OCI-LY3 (cell line): ENCODE measurements around the gene SH2D4B.

ENCODE experiments used
- H2AFZ ChIP-seq: fragments of 200-600, 300-600 bp; shearing (Covaris generic); 2 replicates; pipeline ENCODE4 v1.6.0; 2014; ENCODE audit warnings: antibody characterized with exemption, low read depth, low read length
- H3K27ac ChIP-seq: fragments of 200-600, 300-600 bp; sonication (generic); 2 replicates; pipeline ENCODE4 v1.5.1; 2014; ENCODE audit warnings: mild to moderate bottlenecking, low read length, moderate library complexity, mixed read lengths
- H3K27me3 ChIP-seq: fragments of 200-600, 300-600 bp; sonication (generic); 2 replicates; pipeline ENCODE4 v1.6.1; 2014; ENCODE audit warnings: low read depth, low read length, mixed read lengths
- H3K36me3 ChIP-seq: fragments of 200-600, 300-600 bp; sonication (generic); replicated peaks from 2 replicates; pipeline ENCODE3; 2014; ENCODE audit warnings: low read depth, low read length, mixed read lengths
- H3K4me1 ChIP-seq: fragments of 300-600, 200-600 bp; sonication (generic); 2 replicates; pipeline ENCODE4 v1.6.1; 2014; ENCODE audit warnings: low read length, mixed read lengths
- H3K4me2 ChIP-seq: fragments of 200-600, 300-600 bp; sonication (generic); 2 replicates; pipeline ENCODE4 v1.6.1; 2014; ENCODE audit warnings: low read length, mixed read lengths
- H3K4me3 ChIP-seq: fragments of 300-600, 200-600 bp; sonication (generic); 2 replicates; pipeline ENCODE4 v1.5.1; 2014; ENCODE audit warnings: antibody characterized with exemption, mild to moderate bottlenecking, low read length, moderate library complexity
- H3K79me2 ChIP-seq: fragments of 300-600, 200-600 bp; shearing (Covaris generic); 2 replicates; pipeline ENCODE4 v1.6.1; 2014; ENCODE audit warnings: mild to moderate bottlenecking, low read length, mixed read lengths
- H3K9ac ChIP-seq: fragments of 300-600, 200-600 bp; shearing (Covaris generic); 2 replicates; pipeline ENCODE4 v1.6.0; 2014; ENCODE audit warnings: mild to moderate bottlenecking, low read length, moderate library complexity
- H3K9me3 ChIP-seq: fragments of 200-600, 300-600 bp; shearing (Covaris generic); 2 replicates; pipeline ENCODE4 v1.6.1; 2014; ENCODE audit warnings: low read length, mixed read lengths; ENCODE audit not compliant: insufficient read depth
- H4K20me1 ChIP-seq: fragments of 200-600, 300-600 bp; sonication (generic); 2 replicates; pipeline ENCODE4 v1.6.1; 2016; ENCODE audit warnings: low read length, mixed read lengths; ENCODE audit not compliant: insufficient read depth
- CTCF ChIP-seq: fragments of 200-600, 300-600 bp; sonication (generic); IDR thresholded peaks from 2 replicates; pipeline ENCODE4 v1.5.1; 2014; ENCODE audit warnings: antibody characterized with exemption, low read length, low read depth
- EZH2phosphoT487 ChIP-seq: fragments of 200-600 bp; shearing (Covaris generic); IDR thresholded peaks from 2 replicates; pipeline ENCODE4 v1.6.1; 2018; ENCODE audit warnings: antibody characterized with exemption, mixed run types, low read depth

SH2D4B gene

GRCh38 chr10:80553436-80553835 lies 15.7 kb downstream of the SH2D4B start:
- H2AFZ ChIP-seq: no peak overlapping the region
- no peaks in the 10 kb centered on the region for H3K4me1 ChIP-seq
- H3K9me3 ChIP-seq: no peaks in the 10 kb centered on the region
- no peak overlapping the region for H3K4me3 ChIP-seq
- no peaks in the 10 kb centered on the region for H3K79me2 ChIP-seq
- no peak overlapping the region for H3K9ac ChIP-seq
- TF ChIP-seq CTCF: no peak
- TF ChIP-seq EZH2phosphoT487: no peak
- no peaks in the 10 kb centered on the region for H3K36me3 ChIP-seq
- H3K27me3 ChIP-seq: peaks cover 3% of the 10 kb centered on the region; the same call in 1 of the 2 replicates
- H3K27ac ChIP-seq: no peak overlapping the region
- no peaks in the 10 kb centered on the region for H4K20me1 ChIP-seq
- no peak overlapping the region for H3K4me2 ChIP-seq

DNA sequence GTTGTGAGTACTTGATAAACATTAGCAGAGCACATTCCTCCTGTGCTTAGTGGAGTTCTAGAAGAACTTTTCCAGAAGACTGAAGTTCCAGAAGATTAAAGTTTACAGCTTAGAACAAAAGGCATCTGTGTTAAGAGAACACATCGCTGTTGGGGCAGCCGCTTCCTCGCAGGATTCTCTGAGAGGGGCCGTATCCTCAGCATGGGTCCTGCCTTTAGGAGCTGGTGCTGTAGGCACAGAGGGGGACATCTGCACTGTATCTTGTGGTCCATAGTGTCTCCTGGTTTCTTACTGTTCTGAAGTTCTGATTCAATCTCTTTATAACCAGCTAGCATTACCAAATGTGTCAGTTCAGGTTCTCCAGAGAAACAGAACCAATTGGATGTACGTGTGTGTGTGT lies 16.3 kb downstream of the SH2D4B start:
- H3K27ac ChIP-seq: no peak overlapping the region
- H3K4me2 ChIP-seq: no peak overlapping the region
- no peaks in the 10 kb centered on the region for H3K36me3 ChIP-seq
- H3K4me3 ChIP-seq: no peak overlapping the region
- H2AFZ ChIP-seq: no peak overlapping the region
- TF ChIP-seq CTCF: no peak
- no peak for TF ChIP-seq EZH2phosphoT487
- H3K9ac ChIP-seq: no peak overlapping the region
- H3K79me2 ChIP-seq: no peaks in the 10 kb centered on the region
- no peaks in the 10 kb centered on the region for H4K20me1 ChIP-seq
- no peaks in the 10 kb centered on the region for H3K4me1 ChIP-seq
- peaks cover 3% of the 10 kb centered on the region; the same call in 1 of the 2 replicates for H3K27me3 ChIP-seq
- H3K9me3 ChIP-seq: no peaks in the 10 kb centered on the region

- Histone ChIP-seq H3K79me2 (no peaks in the 10 kb centered on the region), H3K36me3 (no peaks in the 10 kb centered on the region), H3K4me2 (no peak overlapping the region), H3K4me3 (no peak overlapping the region), H3K27me3 (peaks cover 3% of the 10 kb centered on the region; the same call in 1 of the 2 replicates), H3K4me1 (no peaks in the 10 kb centered on the region), H3K9ac (no peak overlapping the region), H4K20me1 (no peaks in the 10 kb centered on the region), H3K9me3 (no peaks in the 10 kb centered on the region), H3K27ac (no peak overlapping the region), H2AFZ (no peak overlapping the region)
- TF ChIP-seq EZH2phosphoT487 (no peak), CTCF (no peak)
Measured at GRCh38 chr10:80555415-80555814, 17.7 kb downstream of the SH2D4B start.

GRCh38 chr10:80561950-80562349 lies 24.2 kb downstream of the SH2D4B start:
- peaks cover 3% of the 10 kb centered on the region; the same call in 1 of the 2 replicates for H3K27me3 ChIP-seq
- H3K36me3 ChIP-seq: no peaks in the 10 kb centered on the region
- H3K4me1 ChIP-seq: no peaks in the 10 kb centered on the region
- H4K20me1 ChIP-seq: no peaks in the 10 kb centered on the region
- no peak overlapping the region for H3K4me2 ChIP-seq
- H3K9ac ChIP-seq: no peak overlapping the region
- H3K27ac ChIP-seq: no peak overlapping the region
- no peaks in the 10 kb centered on the region for H3K79me2 ChIP-seq
- TF ChIP-seq EZH2phosphoT487 (no peak), CTCF (no peak)
- no peaks in the 10 kb centered on the region for H3K9me3 ChIP-seq
- no peak overlapping the region for H3K4me3 ChIP-seq
- no peak overlapping the region for H2AFZ ChIP-seq
